ENCODE measurements around the gene PIK3AP1. TPM values are rescaled to one million over a fixed set of nuclear protein-coding genes. Genes with fewer than 3 reads are reported as not detected.

The PIK3AP1 gene
- polyA plus RNA-seq, 1 of the 3 experiments (the other 2 are of a cell fraction), result 0.07 TPM

- H3K9me3 ChIP-seq, result no peaks in the 10 kb centered on the region
- H3K79me2 ChIP-seq (ENCODE audit: insufficient read depth), result peaks cover 36% of the 10 kb centered on the region
- DNase-seq, result peak; percentile 11
- H4K20me1 ChIP-seq (ENCODE audit: insufficient read depth), result peaks cover 31% of the 10 kb centered on the region
- POLR2A ChIA-PET, result interaction anchor here (0.9 kb wide), 1 partner anchor 245 kb away, joined by 4 read pairs; no protein-coding TSS in a partner anchor
- H2AFZ ChIP-seq (ENCODE audit: low read depth), result peak overlapping the region; percentile 67; the same call in 1 of the 2 replicates
- H3K4me2 ChIP-seq, result peak overlapping the region; percentile 72
- peaks cover 8 to 13% of the 10 kb centered on the region in 2 experiments; a peak in 3 of 4 replicates for H3K4me1 ChIP-seq (ENCODE audit: control insufficient read depth in 1 of 2, insufficient read depth in 2 of 2, low read depth in 1 of 2, low read length in 1 of 2)
- TF ChIP-seq CTCF (IDR thresholded peaks at IDR 0.05) (no peak), USF1 (IDR thresholded peaks at IDR 0.05; ENCODE audit: borderline replicate concordance, low read depth) (no peak), EZH2phosphoT487 (IDR thresholded peaks at IDR 0.05; ENCODE audit: borderline replicate concordance, low read depth) (no peak), SIN3A (IDR thresholded peaks at IDR 0.05; ENCODE audit: borderline replicate concordance, low read depth, low read length) (no peak), GATA2 (CRISPR knock-in tag; IDR thresholded peaks at IDR 0.05) (no peak), POLR2AphosphoS5 (IDR thresholded peaks at IDR 0.05; ENCODE audit: low read depth, low read length) (no peak), JUND (IDR thresholded peaks at IDR 0.05) (no peak), EP300 (IDR thresholded peaks at IDR 0.05; ENCODE audit: borderline replicate concordance in 1 of 2, low read depth in 1 of 2, low read length in 1 of 2) (no peak), NFIC (IDR thresholded peaks at IDR 0.05; ENCODE audit: borderline replicate concordance) (no peak), FOSL2 (IDR thresholded peaks at IDR 0.05; ENCODE audit: borderline replicate concordance, low read depth) (no peak), MAX (IDR thresholded peaks at IDR 0.05; ENCODE audit: low read depth) (no peak)
- WGBS (ENCODE audit: low lambda C conversion rate), result 56% methylated on average over 4 of the region's 4 CpGs
- peak overlapping the region; percentile 85; the same call in 1 of the 2 replicates for H3K9ac ChIP-seq
- H3F3A ChIP-seq (replicated peaks; ENCODE audit: insufficient read depth), result peaks cover 16% of the 10 kb centered on the region
- H3K9me2 ChIP-seq, result no peaks in the 10 kb centered on the region
- peak overlapping the region; percentile 97 for H3K27ac ChIP-seq (ENCODE audit: low read depth in 2 of 2, low read length in 1 of 2)
- H3K36me3 ChIP-seq (replicated peaks in 1 of 2; ENCODE audit: control insufficient read depth in 1 of 2, insufficient read depth in 2 of 2, low read length in 1 of 2), result peaks cover 0 to 5% of the 10 kb centered on the region in 2 experiments
- no peaks in the 10 kb centered on the region for H3K27me3 ChIP-seq (ENCODE audit: insufficient read depth)
- CTCF ChIA-PET, result interaction anchor here (0.8 to 1.2 kb wide), 4 partner anchors 11 to 212 kb away, joined by 3 to 5 read pairs (median 4); partner anchors contain the start of gene TLL2
- H3K4me3 ChIP-seq (ENCODE audit: low read depth in 2 of 2, low read length in 1 of 2), result peak overlapping the region; percentile 92 to 98
Measured at GRCh38 chr10:96588060-96588554, 132.2 kb downstream of the PIK3AP1 start.

GRCh38 chr10:96587264-96588059, 132.9 kb downstream of the PIK3AP1 start:
- TF ChIP-seq CHD2 (IDR thresholded peaks at IDR 0.05; ENCODE audit: low read length, partially characterized antibody), result no peak
- TF ChIP-seq ELF1 (IDR thresholded peaks at IDR 0.05), result 0 out of 2 replicates have a peak, but pooled peaks have one; percentile 7
- 0 out of 2 replicates have a peak, but pooled peaks have one; percentile 1 for TF ChIP-seq SMC3 (IDR thresholded peaks at IDR 0.05; ENCODE audit: low read depth, low read length)
- TF ChIP-seq GATA2 (CRISPR knock-in tag; IDR thresholded peaks at IDR 0.05), result peak; percentile 13; the same call in 1 of the 2 replicates
- TF ChIP-seq JUND (IDR thresholded peaks at IDR 0.05), result no peak
- no peak for TF ChIP-seq EP300 (IDR thresholded peaks at IDR 0.05; ENCODE audit: borderline replicate concordance in 1 of 2, low read depth in 1 of 2, low read length in 1 of 2)
- peak overlapping the region; percentile 92 to 98 for H3K4me3 ChIP-seq (ENCODE audit: low read depth in 2 of 2, low read length in 1 of 2)
- POLR2A ChIA-PET, result interaction anchor here (0.9 to 1.2 kb wide), 2 partner anchors 77 to 245 kb away, joined by 4 read pairs; no protein-coding TSS in a partner anchor
- peaks cover 0 to 5% of the 10 kb centered on the region in 2 experiments for H3K36me3 ChIP-seq (replicated peaks in 1 of 2; ENCODE audit: control insufficient read depth in 1 of 2, insufficient read depth in 2 of 2, low read length in 1 of 2)
- H3K9ac ChIP-seq, result peak overlapping the region; percentile 85
- peak overlapping the region; percentile 72 for H3K4me2 ChIP-seq
- peaks cover 37% of the 10 kb centered on the region for H4K20me1 ChIP-seq (ENCODE audit: insufficient read depth)
- H3K79me2 ChIP-seq (ENCODE audit: insufficient read depth), result peaks cover 42% of the 10 kb centered on the region
- H2AFZ ChIP-seq (ENCODE audit: low read depth), result peak overlapping the region; percentile 67; the same call in 1 of the 2 replicates
- H3K9me2 ChIP-seq, result no peaks in the 10 kb centered on the region
- peak overlapping the region; percentile 97 for H3K27ac ChIP-seq (ENCODE audit: low read depth in 2 of 2, low read length in 1 of 2)
- H3F3A ChIP-seq (replicated peaks; ENCODE audit: insufficient read depth), result peaks cover 16% of the 10 kb centered on the region
- DNase-seq, result no peak
- CTCF ChIA-PET, result interaction anchor here (0.8 to 1.2 kb wide), 4 partner anchors 10 to 212 kb away, joined by 3 to 4 read pairs (median 3); partner anchors contain the start of gene TLL2
- no peaks in the 10 kb centered on the region for H3K27me3 ChIP-seq (ENCODE audit: insufficient read depth)
- H3K9me3 ChIP-seq, result no peaks in the 10 kb centered on the region
- peaks cover 8 to 15% of the 10 kb centered on the region in 2 experiments; a peak in 3 of 4 replicates for H3K4me1 ChIP-seq (ENCODE audit: control insufficient read depth in 1 of 2, insufficient read depth in 2 of 2, low read depth in 1 of 2, low read length in 1 of 2)
- 9% methylated on average over 15 of the region's 25 CpGs for WGBS (ENCODE audit: low lambda C conversion rate)
